Lung microvascular endothelial cell (primary cell): ENCODE results near the gene ZFP36L2. TPM values are rescaled to one million over a fixed set of nuclear protein-coding genes. Genes with fewer than 3 reads are reported as not detected.
A peak's percentile ranks its signal among the peaks of the same experiment; 100 is the strongest.

ENCODE experiments used
- DNase-seq, 2 donors: peaks; one replicate each; pipeline versions ENCODE4 v3.0.0 to v3.0.0-alpha.2; 2010; ENCODE audit warnings: low read depth in 2 of 2
- total RNA-seq: library from RNA; depleted of rRNA; stranded (reverse); fragments of >200 nt; gene quantifications from 2 replicates; pipeline ENCODE4 v1.2.1, GENCODE V29; 2014

ZFP36L2 gene
- total RNA-seq, 1 donor from 2014 or later = 7.7 TPM

DNA sequence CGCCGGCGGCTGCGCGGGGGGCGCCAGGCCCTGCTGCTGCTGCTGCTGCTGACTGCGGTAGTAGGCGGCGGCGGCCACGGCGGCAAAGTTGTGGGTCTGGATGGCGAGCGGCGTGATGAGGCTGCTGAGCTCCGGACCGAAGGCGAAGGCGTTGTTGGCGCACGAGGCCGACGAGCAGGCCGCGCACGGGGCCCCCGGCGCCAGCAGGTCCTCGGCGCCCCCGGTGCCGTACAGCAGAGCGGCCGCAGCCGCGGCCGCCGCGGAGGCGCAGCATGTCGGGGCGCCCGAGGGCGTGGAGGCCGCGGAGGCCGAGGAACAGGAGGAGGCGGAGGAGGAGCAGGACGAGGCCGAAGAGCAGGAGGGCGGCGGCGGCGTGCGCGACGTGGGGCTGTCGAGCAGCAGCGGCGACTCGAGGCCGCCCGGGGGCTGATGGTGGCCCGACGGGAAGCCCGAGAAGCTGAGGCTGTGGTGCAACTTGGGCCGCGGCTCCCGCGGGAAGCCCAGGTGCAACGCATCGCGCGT is 1.8 kb downstream of the ZFP36L2 start:
- DNase-seq = peak; percentile 44 to 69

DNA sequence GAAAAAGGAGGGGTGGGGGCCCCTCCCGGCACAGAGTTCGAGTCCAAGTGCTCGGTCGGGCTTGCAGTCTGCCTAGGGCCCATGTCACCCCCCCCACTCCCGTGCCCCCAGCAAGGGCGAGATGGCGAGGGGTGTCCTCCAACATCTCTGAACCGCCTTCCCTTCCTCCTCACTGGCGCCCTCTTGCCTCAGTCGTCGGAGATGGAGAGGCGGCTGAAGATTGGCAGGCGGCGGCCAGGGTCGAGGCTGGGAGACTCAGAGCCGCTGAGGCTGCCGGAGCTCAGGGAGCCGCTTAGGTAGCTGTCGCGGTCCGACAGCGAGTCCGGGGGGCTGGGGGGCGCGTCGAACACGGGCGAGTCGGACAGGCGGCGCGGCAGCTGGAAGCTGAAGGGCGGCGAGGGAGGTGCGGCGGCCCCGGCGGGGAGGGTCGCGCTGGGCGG is 2.3 kb downstream of the ZFP36L2 start:
- DNase-seq = peak; percentile 82 to 83

DNA sequence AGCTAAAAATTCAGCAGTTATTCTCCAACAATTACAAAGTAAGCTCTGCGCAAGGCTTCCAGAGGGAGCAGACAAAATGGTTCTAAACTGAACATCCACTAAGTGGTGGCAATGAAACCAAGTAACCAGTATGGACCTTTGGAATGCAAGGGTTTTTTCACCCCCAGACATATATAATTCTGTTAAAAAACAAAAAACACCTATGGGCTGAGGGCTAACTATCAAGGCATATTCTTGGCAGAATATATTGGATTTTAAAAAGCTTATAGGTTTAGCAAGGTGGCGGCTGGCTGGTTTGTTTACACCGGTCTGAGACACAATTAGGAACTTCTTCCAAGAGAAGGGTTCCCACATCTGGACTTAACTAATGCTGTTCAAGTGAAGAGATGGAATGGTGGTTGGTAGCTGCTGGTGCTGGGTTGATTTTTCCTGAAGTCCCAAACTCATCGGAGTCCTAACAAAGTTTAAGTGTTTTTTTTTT is 2.8 kb downstream of the ZFP36L2 start:
- peak; percentile 31 to 52 for DNase-seq

DNA sequence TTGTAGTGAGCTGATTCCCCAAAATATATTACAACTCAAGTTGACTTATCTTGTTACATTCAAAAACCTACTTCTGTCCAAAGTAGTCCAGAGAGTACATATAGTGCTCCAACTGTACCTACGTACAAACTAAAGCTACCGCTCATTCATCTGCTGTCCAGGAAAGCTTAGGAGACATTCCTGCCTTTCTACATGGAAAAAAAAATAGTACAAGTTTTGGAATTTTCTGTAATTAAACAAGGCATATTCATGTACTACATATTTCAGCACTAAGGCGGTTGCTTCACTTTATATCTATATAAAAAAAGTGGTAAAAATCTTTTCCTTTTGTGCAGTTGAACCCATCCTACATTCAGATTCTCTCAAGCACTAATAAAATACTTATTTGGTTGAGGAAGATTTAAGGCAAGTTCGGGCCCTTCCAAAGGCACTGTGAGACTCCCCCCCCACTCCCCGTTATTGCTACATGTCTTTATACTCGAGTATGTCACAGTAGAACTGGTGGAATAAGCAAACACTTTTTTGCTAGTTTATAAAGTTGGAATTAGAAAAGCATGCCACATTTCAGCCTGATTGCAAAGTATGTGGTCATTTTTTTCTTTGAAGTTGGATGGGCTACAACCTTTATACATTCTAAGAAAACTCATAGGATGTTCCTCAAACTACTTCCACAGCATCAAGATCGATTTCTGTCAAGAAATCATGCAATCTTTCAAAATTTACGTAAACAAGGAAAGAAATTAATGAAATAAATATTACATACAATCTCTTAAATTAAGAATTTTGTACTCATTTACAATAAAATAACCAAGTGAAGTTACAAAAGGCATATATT is 3.7 kb downstream of the ZFP36L2 start:
- DNase-seq = peak; percentile 25 to 53

DNA sequence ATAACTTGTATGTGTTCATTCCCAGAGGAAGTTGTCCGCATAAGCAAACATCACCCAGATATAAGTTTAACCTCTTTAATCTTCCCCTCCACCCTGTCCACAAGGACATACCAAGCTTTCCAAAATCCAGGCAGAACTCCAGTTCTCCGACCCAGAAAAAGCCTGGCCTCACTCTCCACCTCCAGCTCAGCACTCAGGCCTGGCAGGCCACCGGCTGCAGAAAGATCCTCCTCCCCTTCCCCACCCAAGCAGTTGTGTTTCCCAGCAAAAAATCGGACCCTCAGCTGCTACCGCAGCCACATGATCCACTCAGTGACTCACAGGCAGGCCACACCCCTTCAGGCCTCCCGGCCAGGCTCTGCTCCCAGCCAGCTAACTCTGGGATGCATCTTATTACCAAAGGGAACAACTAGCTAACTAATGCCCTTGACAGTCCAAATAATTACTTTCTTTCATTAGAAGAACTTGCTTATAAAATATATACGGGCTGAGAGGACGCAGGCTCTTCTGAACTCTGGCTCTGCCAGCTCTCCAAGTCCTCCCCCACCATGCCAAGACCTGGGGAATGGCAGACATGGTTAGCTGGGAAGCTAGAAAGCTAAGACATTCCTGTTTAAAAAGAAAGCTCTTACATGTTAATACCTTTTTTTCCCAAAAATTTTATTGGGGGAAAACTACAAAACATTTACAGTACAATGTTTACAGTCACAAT is 4.5 kb downstream of the ZFP36L2 start:
- DNase-seq = peak; percentile 92 to 93

DNA sequence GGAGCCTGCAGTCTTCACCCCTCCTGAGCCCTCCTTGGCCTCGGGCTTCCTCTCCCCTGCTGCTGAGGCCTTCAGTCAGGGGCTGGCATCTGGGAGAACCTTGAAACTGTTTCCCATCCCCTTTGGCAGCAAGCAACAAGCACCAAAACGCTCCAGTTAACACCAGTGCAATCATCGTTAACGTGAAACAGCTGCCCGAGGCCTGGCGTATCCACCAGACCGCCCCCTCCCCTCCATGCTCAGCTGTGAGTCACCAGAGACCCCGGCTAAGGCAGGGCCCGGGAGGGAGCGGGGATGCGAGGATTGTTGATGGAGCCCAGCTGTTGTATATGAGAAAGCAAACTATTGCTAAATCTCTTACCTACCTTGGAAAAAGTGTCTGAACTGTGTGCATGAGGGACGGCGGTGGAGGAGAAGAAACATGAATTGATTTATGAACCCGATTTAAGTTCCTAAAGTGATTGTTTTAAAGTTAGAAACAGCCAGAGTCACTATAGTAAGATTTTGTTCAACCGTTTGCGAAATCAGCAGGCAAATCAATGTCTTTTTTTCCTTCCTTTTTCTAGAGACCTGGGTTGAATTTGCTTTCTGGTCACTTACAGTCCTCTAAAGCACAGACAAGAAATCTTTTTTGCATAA is 5.2 kb downstream of the ZFP36L2 start:
- DNase-seq = peak; percentile 67 to 87

DNA sequence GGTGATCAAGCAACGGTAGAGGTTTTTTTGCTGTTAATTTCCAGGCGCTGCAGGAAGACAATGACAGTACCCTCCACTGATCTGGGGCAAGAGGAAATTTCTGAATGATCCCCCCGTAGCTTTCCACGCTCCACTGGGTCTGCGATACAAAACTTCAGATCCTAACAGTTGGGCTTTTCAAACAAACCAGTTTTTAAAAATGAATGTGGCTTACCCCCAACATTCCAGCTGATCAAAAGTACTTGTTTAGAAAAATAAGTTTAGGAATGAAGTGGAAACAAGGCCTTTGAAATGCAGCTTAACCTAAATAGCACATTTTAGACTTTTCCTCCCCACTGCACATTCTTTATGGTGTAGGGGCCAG is 5.7 kb downstream of the ZFP36L2 start:
- DNase-seq = no peak

DNA sequence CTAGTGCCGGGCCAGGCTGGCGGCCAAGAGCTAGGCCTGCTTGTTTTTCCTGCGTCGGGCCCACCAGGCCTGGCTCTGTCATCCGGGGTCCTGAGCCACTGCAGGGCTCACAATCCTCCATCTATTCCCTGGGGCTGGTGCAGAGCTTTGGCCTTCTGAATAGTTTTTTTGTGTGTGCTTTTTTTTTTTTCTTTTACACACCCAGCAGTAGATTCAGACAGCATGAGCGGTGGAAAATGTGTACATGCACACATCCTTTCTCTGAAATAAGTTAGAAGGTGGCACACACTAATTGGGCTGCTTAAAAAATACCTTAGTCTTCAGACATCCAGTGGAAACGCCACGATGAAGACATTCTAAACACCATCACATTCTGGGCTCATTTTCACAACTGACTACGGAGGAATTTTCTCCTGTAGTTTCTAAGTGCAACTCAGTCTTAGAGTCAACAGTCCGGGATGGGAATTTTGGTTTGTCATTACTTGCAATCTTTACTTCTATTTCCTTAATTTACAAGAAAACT is 6.1 kb downstream of the ZFP36L2 start:
- DNase-seq = peak; percentile 29 to 79

- DNase-seq = peak; percentile 80 to 89
Measured at GRCh38 chr2:43219383-43220228, 6.8 kb downstream of the ZFP36L2 start.

- DNase-seq = peak; percentile 24 to 56
Measured at GRCh38 chr2:43218702-43219382, 7.6 kb downstream of the ZFP36L2 start.

DNA sequence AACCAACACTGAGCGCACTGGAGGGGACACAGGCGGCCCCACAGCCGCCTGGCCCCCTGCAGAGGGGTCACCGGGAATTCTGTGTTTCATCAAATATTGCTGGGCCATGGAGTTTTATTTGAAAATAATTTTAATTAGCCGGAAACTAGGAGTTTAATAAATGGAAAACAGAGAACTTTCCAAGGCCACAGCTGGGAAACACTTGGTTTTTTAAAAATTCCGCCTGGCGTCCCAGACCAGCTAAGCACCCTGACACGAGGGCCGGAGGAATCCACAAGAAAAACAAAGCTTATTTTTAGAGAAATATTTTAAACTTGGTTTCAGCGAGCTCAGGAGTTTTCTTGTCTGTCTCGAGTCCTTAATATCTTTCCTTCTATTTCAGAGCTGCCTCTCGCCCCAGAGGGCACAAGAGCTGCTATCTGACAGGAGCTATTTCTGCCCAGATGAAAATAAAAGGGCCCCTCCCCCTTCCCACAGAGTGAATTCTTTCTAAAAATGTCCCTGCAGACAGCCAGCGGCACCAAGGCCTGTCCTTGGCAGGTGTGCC is 8.2 kb downstream of the ZFP36L2 start:
- DNase-seq = no peak

GRCh38 chr2:43217228-43218154 is 8.9 kb downstream of the ZFP36L2 start:
- no peak for DNase-seq

DNA sequence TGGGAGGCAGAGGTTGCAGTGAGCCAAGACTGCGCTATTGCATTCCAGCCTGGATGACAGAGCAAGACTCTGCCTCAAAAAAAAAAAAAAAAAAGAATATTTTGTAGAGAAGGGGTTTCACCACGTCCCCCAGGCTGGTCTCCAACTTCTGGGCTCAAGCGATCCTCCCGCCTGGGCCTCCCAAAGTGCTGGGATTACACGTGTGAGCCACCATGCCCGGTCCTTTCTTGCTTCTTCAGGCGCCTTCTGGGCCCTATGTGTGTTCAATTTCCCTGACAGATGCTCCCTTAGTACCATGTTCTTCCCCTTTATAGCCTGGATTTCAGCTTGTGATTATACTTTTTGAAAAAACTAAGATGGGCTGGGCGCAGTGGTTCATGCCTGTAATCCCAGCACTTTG is 9.8 kb downstream of the ZFP36L2 start:
- DNase-seq = no peak

DNA sequence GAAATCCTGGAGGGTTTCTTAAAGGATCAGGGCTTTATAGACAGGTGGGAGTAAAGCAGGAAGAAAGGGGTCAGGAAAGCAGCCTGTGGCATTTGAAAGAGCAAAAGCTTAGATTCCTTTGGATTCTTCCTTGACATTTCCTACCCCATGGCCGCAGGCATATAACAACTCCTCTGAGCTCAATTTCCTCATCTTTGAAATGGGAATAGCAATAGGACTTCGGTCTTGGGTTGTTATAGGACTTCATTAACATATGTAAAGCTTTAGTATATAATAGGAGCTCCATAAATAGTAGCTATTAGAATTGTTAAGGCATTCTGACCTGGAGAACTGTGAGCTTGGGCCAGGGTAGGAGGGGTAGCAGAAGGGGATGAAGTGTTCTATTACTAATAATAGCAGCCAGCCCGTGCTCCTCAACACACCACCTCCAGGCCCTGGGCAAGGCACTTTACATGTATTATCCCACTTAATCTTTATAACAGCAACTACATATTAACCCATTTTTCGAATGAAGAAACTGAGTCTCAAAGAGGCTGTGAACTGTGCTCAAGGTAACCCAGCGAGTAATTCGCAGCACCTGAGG is 10.6 kb downstream of the ZFP36L2 start:
- DNase-seq = no peak

DNA sequence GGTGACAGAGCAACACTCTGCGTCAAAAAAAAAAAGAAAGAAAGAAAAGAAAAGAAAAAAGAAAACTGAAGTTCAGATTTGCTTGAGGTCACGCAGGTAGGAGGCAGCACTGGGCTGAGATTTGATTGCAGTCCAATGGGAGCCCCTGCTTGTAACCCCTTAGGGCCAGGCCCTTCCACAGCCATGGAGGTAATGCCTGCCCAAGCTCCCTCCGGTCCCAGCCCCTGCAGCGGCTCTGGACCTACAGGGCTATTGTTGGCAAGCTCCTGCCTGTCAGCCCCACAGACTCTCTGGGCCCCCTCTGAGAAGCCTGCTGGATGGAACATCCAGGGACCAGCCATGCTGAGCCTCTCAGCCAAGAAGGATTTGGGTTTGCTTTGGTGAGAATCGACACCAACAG is 12.2 kb downstream of the ZFP36L2 start:
- DNase-seq = no peak

DNA sequence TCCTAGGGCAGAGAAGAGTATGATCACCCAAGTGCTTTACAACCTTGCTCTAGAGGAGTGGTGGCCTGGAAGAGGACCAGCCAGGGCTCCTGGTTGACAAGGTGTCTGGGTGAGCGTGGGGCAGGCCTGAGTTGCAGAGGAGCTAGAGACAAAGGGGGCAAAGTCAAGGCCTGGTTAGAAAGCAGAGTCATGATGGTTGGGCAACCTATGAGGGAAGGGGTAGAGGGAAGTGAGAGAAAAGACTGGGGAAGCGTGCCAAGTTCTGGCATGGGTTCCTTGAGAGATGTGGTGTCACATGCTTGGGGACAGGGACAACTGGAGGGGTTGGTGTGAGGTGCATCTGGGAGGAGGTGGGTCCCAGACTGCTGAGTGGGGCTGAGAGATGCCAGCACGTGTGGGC is 13.5 kb downstream of the ZFP36L2 start:
- DNase-seq = no peak

- DNase-seq = no peak
Measured at GRCh38 chr2:43212216-43212835, 14.1 kb downstream of the ZFP36L2 start.
